ENCODE data around the gene CEP128. TPM values are rescaled to one million over a fixed set of nuclear protein-coding genes. Genes with fewer than 3 reads are reported as not detected.

CEP128 gene
- polyA plus RNA-seq, 10 donors = 2.1 to 5.3 (median 4.3) TPM

DNA sequence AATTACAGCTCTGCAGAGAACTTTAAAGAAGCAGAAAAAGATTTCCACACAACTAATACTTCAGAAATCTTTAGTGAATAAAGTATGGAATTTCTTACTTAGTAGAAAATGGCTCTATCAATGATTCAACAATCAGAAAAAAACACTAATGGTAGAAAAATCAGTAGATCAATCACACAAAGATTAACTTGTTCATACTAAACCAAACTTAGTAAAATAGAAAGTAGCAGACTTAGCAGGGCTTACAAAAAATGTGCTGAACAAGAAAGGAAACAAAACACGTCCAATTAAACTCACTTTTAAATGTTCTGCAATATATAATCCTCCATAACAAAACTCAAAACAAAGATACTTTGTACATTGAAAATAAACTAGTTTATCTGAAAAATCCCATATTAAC lies 38.9 kb downstream of the CEP128 start:
- no peak for DNase-seq

DNA sequence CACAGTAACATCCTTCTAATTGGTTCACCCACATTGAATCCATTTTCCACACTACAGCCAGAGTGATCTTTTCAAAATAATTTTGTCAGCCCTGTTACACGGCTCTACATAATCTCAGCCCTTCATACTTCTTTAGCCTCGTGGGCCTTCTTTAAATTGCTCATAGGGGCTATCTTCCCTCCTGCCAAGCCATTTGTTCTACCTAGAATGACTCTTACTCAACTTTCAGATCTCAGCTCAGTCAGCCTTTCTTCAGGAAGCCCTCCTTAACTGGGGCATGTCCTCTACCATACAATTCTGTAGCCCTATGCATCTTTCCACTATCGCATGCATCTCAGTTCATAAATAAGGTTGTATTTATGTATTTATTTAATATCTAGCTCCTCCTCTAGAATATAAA lies 39.7 kb downstream of the CEP128 start:
- no peak for DNase-seq

GRCh38 chr14:80901260-80901659 lies 40.3 kb downstream of the CEP128 start:
- no peak for DNase-seq

DNA sequence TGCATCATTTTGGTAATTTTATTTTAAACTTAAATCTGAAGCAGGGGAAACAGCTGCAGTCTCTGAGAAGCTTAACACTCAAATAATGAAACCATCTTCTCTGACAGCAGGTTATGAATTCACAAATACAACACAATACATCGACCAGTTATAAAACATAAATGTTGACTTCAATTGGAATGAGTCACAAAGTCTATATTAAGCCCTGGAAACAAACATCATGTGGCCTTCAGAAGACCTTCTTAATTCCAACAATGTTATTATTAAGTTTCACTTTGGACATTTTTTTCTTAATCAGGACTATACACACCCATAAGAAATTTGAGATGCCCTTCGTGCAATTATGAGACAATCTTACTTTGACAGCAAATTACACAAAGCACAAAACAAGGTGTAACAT lies 68.9 kb downstream of the CEP128 start:
- no peak for DNase-seq

- no peak for DNase-seq
Measured at GRCh38 chr14:80868260-80868659, 73.3 kb downstream of the CEP128 start.

DNA sequence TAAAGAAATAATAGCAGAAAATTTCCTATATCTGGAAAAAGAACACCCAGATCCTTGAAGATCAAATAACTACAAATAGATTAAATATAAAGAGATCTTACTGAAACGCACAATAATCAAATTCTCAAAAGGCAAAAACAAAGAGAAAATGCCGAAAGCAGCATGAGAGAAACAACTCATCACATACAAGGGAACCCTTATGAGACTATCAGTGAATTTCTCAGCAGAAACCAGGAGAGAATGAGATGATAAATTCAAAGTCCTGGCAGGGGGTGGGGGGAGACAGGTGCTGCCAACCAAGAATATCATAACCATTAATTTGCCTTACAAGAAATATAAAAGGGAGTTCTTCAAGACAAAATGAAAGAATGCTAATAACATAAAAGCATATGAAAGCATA lies 73.7 kb downstream of the CEP128 start:
- no peak for DNase-seq

DNA sequence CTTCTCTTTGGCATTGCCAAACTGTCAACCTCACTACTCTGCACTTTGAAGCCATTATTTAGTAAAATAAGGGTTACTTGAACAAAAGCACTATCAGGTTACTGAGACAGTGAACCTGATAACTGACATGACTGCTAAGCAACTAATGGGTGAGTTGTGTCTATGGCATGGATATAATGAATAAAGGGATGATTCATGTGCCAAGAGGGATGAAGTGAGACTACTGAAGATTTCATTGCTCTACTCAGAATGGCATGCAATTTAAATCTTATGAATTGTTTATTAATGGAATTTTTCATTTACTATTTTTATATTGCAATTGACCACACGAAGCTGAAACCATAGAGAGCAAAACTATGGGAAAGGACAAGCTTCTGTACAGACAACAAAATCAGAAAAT lies 74.4 kb downstream of the CEP128 start:
- DNase-seq = no peak

GRCh38 chr14:80865565-80865964 lies 76.0 kb downstream of the CEP128 start:
- DNase-seq = no peak

DNA sequence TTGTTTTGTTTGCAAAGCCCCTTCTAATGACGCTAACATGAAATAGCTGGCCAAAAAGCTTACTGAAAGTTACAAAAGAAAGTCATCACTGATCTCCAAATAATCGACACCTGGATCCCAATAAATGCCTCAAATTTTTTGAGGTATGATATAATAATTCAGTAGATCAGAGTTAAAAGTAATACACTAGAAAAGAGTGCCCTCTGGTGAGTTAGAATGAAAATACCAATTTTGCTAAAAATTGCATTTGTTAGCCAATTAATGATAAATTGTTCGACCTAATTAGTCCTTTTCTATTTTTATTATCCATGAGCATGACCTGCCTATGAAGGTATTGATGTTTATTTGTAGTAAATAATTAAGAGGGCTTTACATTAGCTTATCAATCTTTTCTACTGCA lies 78.6 kb downstream of the CEP128 start:
- no peak for DNase-seq

DNA sequence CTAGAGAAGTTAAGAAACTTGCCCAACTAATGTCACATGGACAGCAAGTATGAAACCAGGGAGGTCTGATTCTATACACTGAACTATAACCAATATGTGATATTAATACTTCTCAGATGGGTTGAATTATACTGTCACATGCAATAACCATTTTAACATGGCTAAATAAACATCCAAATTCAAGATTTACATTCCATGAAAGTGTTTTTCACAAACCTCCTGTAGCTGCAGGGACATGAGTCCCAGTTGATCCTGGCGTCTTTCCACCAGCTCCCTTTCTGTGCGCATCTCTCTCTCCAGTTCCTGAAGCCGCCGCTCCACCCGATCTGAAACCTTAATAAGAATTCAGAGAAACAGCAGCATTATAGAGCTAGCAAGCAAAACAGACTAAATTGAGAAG lies 79.0 kb downstream of the CEP128 start:
- no peak for DNase-seq

DNA sequence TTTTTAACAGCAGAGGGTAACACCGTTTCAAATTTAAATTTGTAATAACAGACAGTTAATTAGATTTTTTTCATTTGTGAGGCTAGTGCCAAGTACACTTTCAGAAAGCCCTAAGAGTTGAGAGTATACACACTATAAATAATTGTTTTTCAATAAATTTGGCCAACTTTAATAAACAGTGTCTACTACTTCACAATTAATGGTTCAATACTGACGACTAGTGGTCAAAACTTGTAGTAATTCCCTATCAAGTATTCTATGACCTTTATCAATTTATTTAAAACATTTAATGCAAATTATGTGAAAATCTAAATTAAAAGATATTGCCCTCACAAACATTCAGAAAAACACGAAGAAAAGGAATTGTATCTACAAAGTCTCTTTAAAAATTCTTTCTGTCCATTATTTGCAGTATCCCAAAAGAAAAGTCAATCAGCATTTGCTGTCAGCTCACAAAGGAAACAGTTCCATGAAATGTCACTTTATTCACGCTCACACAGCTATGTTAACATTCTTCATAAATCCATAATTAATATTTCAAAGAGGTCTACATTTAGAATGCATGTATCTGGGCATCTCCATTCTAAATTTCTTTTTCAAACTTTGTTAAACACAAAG lies 91.2 kb downstream of the CEP128 start:
- DNase-seq = peak; percentile 27 to 48 (median 33)

GRCh38 chr14:80847070-80847469 lies 94.5 kb downstream of the CEP128 start:
- no peak for DNase-seq

GRCh38 chr14:80845856-80846255 lies 95.7 kb downstream of the CEP128 start:
- DNase-seq = peak in 2 of 3 donors; percentile 9 to 16

DNA sequence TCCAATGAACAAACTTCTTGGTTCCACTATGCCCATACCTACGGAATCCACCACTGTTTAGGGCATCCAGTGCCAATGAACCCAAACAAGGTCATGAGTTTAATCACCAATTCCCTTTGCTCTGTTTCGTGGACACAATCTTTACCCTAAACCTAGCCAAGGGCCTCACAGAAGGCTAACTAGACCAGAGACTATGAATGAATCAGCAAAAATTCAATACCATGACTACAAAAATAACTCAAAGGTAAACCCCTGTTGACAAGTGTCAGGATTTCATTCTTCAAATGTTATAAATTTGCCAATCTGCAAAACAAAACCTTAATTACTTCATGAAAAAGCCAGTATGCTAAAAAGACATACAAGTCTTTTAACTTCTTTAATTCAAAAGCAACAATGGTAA lies 96.7 kb downstream of the CEP128 start:
- DNase-seq = no peak

- DNase-seq = no peak
Measured at GRCh38 chr14:80839743-80840142, 101.8 kb downstream of the CEP128 start.

DNA sequence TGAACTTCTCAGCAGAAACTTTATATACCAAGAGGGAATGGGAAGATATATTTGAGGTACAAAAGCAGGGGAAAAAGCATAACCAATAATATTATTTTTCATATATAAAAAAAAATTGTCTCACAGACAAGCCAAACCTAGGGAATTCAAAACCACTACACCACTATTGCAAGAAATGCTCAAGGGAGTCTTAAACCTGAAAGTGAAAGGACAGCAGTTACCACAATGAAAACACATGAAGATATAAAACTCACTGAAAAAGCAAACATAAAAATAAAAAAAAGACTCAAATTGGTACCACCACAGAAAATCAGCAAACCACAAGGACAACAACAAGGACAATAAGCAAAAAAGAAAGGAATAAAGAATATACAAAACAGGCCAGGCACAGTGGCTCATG lies 131.9 kb downstream of the CEP128 start:
- no peak for DNase-seq

- no peak for DNase-seq
Measured at GRCh38 chr14:80805136-80805535, 136.4 kb downstream of the CEP128 start.

GRCh38 chr14:80798878-80799277 lies 142.7 kb downstream of the CEP128 start:
- DNase-seq = no peak

DNA sequence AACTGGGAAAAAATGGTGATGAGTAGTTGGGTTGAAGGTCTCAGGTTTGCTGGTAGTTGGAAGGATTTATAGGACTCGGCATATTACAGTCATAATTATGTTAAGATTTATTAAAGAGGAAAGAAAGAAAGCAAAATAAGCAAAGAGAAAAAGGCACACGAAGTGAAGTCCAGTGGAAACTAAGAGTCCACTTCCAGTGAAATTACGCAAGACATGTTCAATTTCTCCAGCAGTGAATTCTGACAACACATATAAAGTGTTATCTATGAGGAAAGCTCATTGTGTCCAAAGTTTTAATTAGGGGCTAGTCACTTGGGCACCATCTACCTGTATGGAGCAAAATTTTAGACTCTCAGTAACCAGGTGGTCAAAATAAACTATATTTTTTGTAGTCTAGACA lies 143.3 kb downstream of the CEP128 start:
- no peak for DNase-seq

- DNase-seq = no peak
Measured at GRCh38 chr14:80792771-80793170, 148.8 kb downstream of the CEP128 start.

- DNase-seq = no peak
Measured at GRCh38 chr14:80787876-80788275, 153.7 kb downstream of the CEP128 start.

DNA sequence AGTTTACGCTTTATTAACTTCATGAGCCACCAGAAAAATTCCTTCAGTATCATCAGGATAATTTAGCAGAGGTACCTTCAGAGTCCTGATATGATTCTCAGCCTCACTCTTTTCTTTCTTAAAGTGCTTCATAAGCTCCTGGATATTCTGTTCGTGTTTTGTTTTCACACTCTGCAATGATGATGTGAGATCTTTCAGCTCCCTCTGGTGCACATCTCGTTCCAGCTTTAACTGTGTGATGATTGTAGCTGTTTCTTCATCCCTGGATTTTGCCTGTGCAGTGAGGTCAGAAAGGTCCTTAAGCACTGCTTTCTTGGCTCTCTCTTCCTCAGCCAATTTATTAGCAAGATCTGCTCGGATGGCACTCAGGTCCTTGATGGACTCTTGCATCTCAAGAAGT lies 156.7 kb downstream of the CEP128 start:
- DNase-seq = peak in 2 of 3 donors; percentile 3 to 7

DNA sequence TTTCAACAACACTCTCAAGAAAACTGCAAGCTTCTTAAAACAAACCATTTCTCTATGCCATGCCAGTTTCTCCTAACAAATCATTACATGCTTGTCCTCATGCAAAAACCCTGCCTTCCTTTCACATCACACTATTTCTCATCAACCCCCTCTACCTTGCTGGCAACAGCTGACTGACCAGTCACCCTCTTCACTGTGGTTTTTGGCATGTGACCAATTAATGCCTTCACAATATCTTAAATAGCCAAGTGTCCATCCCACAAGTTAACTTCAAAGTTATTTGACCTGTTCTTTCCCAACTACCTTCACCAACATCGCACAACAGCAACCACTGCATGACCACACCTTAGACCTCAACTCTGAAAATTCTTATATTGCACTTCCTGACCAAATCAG lies 159.6 kb downstream of the CEP128 start:
- peak in 2 of 3 donors; percentile 0 to 2 for DNase-seq

DNA sequence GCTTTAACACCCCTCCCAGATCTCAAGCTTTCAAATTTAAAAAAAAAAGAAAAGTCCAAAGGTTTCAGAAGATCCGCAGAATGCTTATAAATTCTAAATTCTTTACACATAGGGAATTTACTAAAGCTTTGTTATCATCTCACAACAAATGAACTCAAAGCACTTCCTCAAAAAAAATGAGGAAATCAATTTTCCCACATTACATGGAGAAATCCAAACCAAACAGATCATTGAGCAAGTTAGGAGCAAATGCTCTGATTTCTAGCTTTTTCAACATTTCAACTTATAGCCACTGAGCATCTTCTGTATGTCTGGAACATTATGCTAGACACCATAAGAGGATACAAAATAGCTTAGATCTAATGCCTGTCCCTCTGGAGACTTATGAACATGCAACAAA lies 161.0 kb downstream of the CEP128 start:
- DNase-seq = no peak

DNA sequence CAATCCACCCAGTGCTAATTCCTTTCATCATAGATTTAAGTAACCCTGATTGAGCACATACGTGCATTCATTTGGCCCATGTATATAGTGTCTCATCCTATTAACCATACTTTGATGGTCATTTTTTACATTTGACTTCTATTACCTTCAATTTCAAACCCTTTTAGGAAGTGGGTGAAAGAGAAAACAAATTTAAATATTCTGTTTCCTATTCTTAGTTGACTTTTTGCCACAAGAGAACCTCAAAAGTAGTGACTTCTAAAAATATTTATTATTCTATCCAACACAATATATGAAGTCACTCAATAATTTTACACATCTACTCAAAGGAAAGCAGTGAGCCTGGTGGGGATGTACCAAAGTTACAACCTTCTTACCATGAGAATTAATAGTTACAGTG lies 164.9 kb downstream of the CEP128 start:
- DNase-seq = no peak

Measured in muscle of back (tissue), 11 donors.